ENCODE data around the gene GLYATL1B.
"Not testable (repeated sequence)": the region's sequence is repeated elsewhere in the genome, so short reads cannot be mapped to it uniquely, and the experiment has no call there.

The GLYATL1B gene, protein sequence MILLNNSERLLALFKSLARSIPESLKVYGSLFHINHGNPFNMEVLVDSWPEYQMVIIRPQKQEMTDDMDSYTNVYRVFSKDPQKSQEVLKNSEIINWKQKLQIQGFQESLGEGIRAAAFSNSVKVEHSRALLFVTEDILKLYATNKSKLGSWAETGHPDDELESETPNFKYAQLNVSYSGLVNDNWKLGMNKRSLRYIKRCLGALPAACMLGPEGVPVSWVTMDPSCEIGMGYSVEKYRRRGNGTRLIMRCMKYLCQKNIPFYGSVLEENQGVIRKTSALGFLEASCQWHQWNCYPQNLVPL

DNA sequence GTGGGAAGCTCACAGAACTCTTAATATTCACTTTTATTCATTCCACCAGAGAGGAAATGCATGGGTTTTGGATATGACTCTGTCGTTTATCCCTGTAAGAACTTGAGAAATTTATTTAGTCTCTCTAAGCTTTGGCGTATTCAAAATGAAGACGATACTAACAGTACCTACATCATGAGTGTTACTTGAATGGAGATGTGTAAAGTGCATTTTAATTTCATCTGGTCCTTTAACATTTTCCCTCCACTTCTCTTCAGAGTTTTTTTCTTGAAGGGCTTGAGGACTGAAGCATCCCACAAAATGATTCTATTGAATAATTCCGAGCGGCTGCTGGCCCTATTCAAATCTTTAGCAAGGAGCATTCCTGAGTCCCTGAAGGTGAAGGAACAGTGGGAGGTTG lies at the start of gene GLYATL1B:
Gene GLYATL1B, plus strand, starts transcription at position 301 of the 400 bp plus-strand sequence. Its CDS starts 0 bp downstream, at position 301.
- DNase-seq (ENCODE audit: low read depth) = not testable (repeated sequence)

DNA sequence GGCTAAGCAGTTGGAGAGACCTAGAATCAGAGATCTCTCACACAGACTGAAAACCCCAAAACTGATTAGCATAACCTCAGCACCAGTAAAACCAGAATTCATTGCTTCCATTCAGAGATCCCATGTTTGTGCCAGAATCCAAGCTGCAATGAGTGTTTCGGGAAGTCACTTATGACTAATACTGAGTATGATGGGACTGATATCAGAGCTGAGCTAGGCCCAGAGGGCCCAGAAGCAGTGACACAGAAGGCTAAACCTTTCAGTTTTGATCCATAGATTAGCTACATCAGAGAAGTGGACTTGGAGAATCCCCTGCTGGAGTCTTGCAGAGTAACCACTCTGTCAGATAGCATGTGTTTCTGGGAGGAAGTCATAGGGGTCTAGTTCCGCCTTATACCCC lies 49.6 kb upstream of the GLYATL1B start:
- not testable (repeated sequence) for DNase-seq (ENCODE audit: low read depth)

DNA sequence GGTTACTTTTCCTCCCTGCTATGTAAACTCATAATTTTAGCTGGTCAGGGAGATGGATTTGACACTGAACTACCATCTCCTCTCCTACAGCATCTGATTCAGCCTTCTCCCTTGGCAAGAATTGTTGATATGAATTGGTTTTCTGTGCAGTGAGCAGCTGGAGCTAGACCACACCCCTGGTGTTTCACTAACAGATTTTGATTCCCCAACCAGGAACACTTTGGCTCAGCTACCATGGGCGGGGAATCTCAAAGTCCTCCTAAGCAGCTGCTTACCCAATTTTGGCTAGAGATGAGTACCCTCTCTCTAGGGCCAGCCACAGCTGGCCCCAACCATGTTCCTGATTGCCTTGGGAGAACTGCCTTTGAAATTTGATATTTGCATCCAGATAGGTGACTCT lies 48.7 kb upstream of the GLYATL1B start:
- DNase-seq (ENCODE audit: low read depth) = not testable (repeated sequence)

DNA sequence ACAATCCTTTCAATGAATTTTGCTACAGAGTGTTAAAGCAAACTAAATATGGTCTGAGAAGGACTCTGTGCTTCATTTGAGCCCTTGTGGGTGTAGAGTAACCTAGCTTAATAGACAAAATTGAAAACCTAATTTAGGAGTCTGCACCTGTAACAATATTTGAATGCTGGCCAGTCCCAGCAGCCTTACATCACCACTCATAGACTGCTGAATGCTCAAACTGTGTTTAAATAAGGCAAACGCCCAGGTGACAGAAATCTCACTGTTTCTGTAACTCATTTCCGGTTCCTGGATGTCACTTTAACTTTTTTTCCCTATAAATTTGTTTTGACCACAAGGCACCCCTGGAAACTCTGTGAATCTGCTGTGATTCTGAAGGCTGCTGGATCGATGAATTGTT lies 45.5 kb upstream of the GLYATL1B start:
- no peak for DNase-seq (ENCODE audit: low read depth)

DNA sequence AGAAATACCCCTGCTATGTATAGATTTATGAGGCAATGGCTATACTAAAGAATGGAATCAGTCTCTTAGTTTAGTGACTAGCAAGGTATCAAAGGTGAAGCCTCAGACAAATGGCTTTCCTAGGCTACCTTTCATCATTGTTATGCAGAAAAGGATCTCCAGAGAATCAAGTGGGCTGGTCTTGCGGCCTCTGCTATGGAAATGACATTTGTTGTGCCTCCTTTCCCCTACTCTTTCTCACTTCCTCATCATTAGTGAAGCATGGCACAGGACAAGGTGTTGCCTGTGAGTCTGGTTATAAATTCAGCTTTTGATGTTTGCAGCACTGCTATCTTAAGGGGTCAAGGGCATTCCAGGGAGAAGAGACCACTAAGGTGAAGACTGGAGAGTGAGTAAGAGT lies 34.7 kb upstream of the GLYATL1B start:
- DNase-seq (ENCODE audit: low read depth) = not testable (repeated sequence)

DNA sequence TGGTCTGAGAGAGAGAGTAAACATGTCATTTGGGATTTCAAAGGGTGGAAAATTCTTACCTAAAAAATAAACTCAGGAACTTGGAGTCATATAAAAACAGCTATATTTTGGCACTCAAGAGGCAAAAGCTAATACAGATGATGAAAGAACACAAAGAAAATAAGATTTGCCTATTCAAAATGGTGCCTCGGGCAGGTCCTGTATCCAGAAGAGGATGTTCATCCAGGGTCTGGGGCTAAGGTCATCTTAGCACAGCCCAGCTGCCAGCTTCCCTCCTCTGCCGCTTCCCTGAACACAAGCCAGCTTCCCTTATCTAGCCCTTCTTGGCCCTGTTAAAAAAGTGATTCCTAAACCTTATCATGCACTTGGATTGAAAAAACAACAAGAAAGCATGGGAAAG lies 33.8 kb upstream of the GLYATL1B start:
- DNase-seq (ENCODE audit: low read depth) = not testable (repeated sequence)

DNA sequence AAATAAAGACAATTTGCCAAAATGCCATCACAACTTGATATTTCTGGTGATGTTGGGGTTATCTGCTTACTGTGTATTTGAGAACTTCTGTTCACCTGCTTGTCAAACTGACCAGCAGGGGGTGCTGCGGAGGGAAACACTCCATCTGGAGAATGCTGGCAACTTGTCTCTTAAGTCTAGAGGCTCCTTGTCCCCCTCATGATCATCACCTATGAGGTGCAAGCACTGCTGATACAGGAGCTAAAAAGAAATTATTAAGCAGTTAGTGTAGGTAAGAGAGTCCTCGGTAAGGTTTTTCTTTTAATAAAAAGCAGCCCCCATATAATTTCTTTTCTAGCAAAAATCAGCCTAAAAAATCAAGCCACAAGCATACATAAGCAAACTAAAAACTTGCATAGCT lies 32.7 kb upstream of the GLYATL1B start:
- DNase-seq (ENCODE audit: low read depth) = peak; percentile 69

DNA sequence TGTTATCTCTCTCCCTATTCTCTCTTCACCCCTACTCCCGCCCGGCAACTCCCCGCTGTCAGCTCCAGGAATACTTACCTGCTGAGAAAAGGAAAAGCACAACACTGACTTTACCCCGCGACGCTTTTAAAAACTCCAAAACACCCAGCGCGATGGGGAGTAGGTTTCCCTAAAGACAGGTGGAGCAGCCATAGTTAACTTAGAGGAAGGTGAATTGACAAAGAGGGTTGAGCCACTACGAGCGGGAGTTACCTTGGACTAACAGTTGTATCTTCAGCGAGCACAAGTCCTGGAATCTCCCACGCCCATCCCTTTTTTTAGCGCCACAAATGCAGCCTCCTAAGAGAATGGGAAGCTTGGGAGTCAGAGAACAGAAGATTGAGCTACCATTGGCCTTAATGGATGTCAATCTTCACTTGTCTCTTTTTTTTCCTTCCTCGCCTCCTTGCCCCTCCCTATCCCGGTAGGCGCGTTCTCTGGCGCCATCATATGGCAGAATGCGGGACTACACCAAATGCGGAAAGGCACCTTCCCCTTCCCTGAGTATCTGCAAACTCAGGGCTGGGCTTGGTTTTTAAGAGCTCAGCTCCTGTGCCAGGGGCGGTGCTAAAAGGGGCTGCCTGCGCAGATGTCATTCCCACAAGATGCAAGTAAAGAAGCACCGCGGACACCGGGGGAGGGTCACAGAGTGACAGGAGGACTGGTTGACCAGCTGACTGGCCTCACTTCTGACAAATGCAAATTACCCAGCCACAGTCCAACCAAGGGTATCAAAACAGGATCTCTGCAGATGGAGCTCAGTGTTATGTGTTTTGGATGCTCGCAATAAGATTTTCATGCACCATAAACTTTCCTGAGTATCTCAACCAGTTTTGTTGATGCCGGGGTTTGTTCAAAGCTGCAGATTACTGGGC lies 27.7 kb upstream of the GLYATL1B start:
- peak; percentile 52 for DNase-seq (ENCODE audit: low read depth)

DNA sequence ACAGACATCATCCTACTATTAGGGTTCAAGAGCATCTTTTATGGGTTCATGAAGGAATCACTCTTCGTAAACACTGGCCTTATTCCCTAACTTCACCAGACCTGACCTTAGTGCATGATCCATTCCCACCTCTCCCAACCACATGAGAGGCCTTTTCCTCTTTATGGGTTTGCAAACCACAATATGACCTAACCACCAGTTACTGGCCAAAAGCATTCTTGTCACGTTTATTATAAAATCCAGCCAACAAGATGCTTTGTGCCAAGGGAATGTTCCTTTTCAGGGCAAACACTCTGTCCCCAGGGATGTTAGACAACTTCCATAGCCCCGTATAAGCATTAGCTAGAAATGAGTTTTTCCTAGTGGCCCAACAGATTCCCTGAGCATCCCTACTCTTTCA lies 26.0 kb upstream of the GLYATL1B start:
- not testable (repeated sequence) for DNase-seq (ENCODE audit: low read depth)

DNA sequence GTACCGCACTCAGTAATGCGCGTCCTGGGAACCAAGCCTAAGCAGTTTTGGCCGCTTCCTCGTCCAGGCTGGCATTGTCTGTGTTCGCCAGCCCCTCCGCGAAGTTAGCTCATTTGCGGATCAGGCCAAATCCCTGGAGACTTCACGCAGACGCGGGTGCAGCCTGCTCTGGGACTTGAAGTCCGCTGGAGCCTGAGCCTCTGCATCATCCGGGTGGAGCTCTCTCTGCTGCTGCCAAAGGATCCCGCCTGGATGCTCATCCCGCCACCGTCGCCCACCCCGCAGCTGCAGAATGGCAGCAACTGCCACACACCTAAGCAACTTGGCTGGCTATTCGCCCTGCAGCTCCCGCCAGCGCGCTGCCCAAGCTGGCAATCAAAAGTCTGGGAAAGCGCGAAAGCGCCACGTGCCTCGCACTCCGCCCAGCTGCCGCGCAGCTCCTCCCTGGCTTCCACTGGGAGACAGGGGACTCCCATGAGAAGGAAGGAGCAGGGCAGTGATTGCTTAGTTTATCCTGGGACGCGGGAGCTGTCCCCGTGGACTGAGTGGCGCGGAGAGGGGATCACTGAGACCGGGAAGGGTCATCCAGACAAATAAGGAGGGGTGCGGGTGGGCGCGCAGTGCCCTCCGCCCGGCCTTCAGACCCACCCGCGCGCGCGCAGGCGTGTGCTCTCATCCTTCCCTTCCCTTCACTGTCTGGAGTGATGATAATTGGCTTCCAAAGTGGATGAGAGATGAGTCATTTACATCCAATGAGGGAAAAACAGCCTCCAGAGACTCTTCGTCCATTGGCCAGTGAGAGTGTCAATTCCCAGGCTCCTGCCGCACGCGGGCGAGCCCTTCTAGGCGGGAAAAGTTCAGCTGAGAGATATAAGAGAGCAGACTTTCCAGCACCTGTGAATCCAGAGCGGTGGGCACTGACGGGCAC lies 23.2 kb upstream of the GLYATL1B start:
- DNase-seq (ENCODE audit: low read depth) = no peak

DNA sequence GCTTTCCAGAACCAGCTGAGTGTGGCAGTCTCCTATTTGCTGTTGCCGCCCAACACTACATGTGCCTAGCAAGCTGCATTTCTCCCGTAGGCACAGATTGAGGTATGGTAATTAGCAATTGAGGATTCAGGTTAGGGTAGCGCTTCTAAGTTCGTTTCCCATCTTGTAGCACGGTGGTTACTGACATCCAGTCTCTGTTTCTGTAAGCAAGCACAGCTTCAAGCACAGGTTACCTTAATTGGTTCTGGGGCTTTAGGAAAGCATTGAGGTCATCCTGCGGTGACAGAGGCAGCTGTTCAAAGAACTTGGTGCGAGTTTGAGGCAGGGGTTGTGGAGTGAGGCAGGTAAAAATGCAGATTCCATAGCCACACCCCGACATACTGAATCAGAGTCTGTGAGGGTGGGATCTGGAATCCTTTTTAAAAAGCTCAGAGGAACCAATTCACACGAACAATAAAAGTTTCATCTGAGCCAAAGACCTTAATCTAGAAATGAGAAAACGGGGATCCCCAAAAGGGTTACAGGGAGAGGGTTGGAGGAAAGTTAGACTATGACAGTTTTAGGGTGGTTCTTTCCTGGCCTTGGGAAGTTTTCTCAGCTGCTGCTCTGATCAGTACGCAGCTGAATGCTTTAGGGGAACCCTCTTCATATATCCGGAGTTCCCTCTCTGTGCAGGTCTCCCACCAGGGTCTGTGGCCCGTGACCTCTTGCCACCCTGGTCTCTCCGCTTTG lies 21.9 kb upstream of the GLYATL1B start:
- not testable (repeated sequence) for DNase-seq (ENCODE audit: low read depth)

DNA sequence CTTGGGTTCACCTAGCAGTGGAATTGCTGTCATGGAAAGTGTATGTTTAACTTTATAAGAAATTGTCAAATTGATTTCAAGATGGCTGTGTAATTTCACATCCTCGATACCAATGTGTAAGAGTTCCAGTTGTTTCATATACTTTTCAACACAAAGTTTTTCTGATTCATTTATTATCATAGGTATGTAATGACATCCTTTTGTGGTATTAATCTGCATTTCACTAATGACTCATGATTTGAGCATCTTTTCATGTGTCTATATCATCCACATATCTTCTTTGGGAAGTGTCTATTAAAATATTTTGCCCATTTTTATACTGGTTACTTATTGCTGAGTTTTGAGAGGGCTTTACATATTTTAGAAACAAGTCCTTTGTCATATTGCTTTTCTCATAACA lies 17.0 kb upstream of the GLYATL1B start:
- no peak for DNase-seq (ENCODE audit: low read depth)

DNA sequence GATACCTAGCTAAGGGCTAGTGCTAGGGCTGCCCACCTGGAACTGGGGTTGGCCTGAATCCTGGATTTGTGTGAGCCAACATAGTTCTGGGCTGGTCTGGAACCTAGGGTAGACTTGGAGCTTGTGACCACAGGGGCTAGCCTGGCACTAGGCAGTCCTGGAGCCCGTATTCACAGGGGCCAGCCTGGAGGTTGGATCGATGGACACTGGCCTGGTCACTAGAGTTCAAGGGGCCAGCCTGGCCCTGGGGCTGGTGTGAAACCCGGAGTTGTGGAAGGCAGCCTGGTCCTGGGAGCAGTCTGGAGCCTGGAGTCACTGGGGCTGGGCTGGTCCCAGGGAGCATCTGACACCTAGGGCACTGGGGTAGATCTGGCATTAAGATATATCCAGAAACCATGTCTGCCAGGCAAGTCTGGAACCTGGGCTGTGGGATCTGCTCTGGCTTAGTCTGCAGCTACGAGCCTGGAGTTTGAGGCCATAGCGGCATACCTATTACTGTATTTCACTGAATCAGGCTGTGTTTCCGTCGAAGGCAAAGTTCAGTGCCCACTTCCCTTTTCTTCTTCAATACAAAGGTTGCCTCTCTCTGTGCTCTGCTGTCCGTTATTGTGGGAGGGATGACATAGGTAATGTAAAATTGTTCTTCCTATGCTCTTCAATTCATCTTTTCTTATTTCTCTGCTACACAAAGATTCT lies 9.1 kb upstream of the GLYATL1B start:
- DNase-seq (ENCODE audit: low read depth) = no peak

DNA sequence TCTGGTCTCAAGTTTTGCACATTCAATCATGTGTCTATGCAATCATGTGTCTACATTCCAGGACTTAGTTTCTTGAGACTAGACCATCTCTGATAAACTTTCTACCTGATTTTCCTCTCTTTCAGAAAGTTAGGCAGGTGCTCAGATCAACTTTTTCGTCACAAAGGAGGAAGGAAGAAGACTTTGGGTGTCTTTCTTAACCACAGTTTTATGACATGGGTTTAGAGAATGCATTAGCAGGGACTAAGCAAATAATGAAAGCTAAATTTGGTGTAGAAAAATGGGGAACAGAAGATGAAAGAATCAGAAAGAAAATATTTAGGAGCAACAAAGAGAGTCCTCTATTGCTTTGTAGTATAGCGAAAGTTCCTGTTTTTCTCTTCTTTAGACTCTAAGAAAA lies 7.7 kb upstream of the GLYATL1B start:
- no peak for DNase-seq (ENCODE audit: low read depth)

DNA sequence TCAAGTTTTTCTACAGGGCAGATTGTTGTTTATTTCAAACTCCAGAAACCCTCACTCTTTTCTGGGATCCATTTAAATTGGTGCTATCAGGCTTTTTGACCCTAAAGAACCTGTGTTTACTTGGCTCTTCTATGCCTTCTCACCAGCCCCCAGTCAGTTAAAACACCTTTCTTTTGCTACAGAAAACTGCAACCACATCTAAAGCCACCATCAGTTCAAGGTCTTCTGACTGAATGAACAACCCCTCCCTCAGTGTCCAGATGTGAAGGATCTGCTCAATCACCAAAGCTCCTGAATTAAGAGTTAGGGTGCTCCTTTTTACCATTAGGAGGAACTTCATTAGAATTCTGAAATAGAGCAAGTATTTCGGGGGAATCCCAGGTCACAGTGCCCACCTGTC lies 7.0 kb upstream of the GLYATL1B start:
- DNase-seq (ENCODE audit: low read depth) = no peak

DNA sequence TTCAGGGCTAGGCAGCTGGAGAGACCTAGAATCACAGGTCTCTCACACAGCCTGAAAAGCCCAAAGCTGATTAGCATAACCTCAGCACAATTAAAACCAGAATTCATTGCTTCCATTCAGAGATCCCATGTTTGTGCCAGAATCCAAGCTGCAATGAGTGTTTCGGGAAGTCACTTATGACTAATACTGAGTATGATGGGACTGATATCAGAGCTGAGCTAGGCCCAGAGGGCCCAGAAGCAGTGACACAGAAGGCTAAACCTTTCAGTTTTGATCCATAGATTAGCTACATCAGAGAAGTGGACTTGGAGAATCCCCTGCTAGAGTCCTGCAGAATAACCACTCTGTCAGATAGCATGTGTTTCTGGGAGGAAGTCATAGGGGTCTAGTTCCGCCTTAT lies 5.7 kb upstream of the GLYATL1B start:
- not testable (repeated sequence) for DNase-seq (ENCODE audit: low read depth)

DNA sequence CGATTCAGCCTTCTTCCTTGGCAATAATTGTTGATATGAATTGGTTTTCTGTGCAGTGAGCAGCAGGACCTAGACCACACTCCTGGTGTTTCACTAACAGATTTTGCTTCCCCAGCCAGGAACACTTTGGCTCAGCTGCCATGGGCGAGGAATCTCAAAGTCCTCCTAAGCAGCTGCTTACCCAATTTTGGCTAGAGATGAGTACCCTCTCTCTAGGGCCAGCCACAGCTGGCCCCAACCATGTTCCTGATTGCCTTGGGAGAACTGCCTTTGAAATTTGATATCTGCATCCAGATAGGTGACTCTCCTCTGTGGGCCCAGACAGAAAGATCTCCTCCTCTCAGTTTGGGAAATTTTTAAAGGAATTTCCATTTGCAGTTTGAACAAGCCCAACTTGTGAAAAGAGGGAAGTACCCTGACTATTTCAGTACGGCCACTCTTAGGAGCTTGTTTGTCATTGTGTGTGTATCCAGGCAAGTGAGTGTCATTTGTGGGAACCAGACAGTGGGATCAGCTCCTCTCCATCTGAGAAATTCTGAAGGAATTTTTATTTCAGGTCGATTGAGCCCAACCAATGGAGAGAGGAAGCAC lies 4.6 kb upstream of the GLYATL1B start:
- not testable (repeated sequence) for DNase-seq (ENCODE audit: low read depth)

DNA sequence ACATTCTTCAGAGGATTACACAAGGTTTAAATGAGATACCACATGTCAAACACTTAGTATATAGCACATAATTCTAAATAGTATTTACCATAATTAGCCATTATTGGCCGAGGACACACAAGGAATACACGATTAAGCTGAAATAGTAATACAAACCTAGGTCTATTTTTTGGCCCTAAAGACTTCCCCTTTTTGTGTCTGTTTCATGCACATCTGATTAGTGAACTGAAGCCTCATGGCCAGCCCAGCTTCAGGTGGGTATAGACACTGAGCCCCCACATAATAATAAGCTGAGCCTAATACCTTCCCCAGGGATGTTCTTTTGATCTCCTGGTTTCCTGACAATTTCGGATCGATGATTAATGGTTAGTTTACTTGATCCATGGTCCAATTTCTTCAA lies 2.1 kb downstream of the GLYATL1B start:
- no peak for DNase-seq (ENCODE audit: low read depth)

DNA sequence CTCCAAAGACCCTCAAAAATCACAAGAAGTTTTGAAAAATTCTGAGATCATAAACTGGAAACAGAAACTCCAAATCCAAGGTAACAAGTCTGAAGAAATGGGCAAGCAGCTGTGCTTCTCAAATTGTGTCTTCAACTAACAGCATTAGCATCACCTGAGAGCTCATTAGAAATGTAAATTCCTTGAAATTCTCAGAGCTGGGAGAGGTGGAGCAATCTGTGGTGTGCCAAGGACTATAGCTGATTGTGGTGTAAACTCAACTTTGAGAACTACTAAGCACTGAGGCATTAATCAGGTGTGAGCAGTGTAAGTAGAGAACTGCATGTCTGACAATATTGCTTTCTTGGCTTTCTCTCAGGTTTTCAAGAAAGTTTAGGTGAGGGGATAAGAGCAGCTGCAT lies 7.5 kb downstream of the GLYATL1B start:
- not testable (repeated sequence) for DNase-seq (ENCODE audit: low read depth)

DNA sequence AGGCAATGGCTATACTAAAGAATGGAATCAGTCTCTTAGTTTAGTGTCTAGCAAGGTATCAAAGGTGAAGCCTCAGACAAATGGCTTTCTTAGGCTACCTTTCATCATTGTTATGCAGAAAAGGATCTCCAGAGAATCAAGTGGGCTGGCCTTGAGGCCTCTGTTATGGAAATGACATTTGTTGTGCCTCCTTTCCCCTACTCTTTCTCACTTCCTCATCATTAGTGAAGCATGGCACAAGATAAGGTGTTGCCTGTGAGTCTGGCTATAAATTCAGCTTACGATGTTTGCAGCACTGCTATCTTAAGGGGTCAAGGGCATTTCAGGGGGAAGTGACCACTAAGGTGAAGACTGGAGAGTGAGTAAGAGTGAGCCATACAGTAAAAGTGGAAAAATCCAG lies 9.1 kb downstream of the GLYATL1B start:
- DNase-seq (ENCODE audit: low read depth) = not testable (repeated sequence)

Measured in activated gamma-delta T cell treated with anti-CD3 and anti-CD28 coated beads, Interleukin-2, amount 50 U/mL, for 16 hours (primary cell).